ENCODE results near the gene NUDT16L1. TPM values are rescaled to one million over a fixed set of nuclear protein-coding genes. Genes with fewer than 3 reads are reported as not detected.

NUDT16L1 gene
- total and polyA plus RNA-seq, 2 donors (not counting 1 experiment from before 2014, with no cell fraction given): 14.0 to 21.5 TPM

DNA sequence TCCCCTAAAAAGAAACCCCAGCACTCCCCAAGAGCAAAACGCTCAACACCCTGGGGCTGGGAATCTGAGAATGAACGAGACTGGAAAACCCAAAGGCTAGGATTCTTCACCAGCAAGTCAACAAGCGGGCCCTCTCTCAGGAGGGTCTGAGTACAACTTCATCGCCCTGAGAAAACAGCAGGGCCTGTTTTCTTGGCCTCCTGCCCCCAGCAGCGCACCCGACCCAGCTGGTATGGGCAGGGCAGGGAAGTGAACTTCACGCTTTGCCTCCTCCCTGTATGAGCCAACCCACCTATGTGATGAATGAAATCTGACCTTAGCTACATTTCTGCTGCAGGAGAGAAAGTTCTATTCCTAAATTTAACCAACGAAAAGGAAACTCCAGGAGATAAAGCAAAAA is 11.1 kb downstream of the NUDT16L1 start:
- Histone ChIP-seq H3K4me2 (ENCODE audit: extremely low read depth, insufficient read depth, low read length) (no peak overlapping the region), H3K79me2 (ENCODE audit: control insufficient read depth, insufficient read depth, low read length) (no peaks in the 10 kb centered on the region), H3K9me3 (ENCODE audit: control insufficient read depth, insufficient read depth, low read depth, low read length) (no peaks in the 10 kb centered on the region), H3K4me1 (ENCODE audit: control insufficient read depth, extremely low read depth, insufficient read depth, low read length) (no peaks in the 10 kb centered on the region), H3K27ac (ENCODE audit: insufficient read depth, low read length) (no peak overlapping the region), H3K36me3 (ENCODE audit: control insufficient read depth, insufficient read depth, low read length) (peaks cover 16% of the 10 kb centered on the region), H3K9ac (ENCODE audit: insufficient read depth, low read length) (no peak overlapping the region), H2AFZ (ENCODE audit: low read length) (no peak overlapping the region), H3K4me3 (replicated peaks in 1 of 4; ENCODE audit: control extremely low read depth in 1 of 4, insufficient read depth in 1 of 4, low read depth in 3 of 4, low read length in 4 of 4) (no peak overlapping the region), H4K20me1 (ENCODE audit: control insufficient read depth, extremely low read depth, insufficient read depth, low read length) (no peaks in the 10 kb centered on the region), H3K27me3 (ENCODE audit: control insufficient read depth, insufficient read depth, low read length) (no peaks in the 10 kb centered on the region)
- no peak for TF ChIP-seq EZH2 (IDR thresholded peaks at IDR 0.05; ENCODE audit: low read length, missing control alignments)
- TF ChIP-seq, protein P1, sequence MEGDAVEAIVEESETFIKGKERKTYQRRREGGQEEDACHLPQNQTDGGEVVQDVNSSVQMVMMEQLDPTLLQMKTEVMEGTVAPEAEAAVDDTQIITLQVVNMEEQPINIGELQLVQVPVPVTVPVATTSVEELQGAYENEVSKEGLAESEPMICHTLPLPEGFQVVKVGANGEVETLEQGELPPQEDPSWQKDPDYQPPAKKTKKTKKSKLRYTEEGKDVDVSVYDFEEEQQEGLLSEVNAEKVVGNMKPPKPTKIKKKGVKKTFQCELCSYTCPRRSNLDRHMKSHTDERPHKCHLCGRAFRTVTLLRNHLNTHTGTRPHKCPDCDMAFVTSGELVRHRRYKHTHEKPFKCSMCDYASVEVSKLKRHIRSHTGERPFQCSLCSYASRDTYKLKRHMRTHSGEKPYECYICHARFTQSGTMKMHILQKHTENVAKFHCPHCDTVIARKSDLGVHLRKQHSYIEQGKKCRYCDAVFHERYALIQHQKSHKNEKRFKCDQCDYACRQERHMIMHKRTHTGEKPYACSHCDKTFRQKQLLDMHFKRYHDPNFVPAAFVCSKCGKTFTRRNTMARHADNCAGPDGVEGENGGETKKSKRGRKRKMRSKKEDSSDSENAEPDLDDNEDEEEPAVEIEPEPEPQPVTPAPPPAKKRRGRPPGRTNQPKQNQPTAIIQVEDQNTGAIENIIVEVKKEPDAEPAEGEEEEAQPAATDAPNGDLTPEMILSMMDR (conservative IDR thresholded peaks at IDR 0.05 in 1 of 2, IDR thresholded peaks at IDR 0.05 in 1 of 2; ENCODE audit: low read depth in 1 of 2, low read length in 2 of 2): no peak
- DNase-seq (ENCODE audit: low read depth in 2 of 2): no peak

DNA sequence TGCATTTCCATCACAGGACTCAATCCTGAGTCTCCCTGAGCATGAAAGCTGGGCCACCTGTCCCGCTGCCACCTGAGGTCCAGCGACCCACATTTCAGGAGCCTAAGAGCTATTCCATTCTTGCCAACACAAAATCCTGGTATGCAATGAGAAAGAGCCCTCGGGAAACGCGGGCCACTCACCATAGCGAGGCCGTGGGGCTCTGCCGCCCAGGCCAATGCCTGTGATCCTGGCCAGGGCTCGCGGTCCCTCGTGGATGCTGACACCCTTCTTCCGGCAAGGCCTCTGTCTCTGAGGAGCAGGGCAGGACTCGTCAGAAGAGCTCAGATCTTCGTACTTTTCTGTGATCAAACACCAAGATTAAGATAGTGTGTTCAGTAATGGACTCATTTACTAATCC is 11.6 kb downstream of the NUDT16L1 start:
- TF ChIP-seq EZH2 (IDR thresholded peaks at IDR 0.05; ENCODE audit: low read length, missing control alignments): no peak
- no peak for DNase-seq (ENCODE audit: low read depth in 2 of 2)

DNA sequence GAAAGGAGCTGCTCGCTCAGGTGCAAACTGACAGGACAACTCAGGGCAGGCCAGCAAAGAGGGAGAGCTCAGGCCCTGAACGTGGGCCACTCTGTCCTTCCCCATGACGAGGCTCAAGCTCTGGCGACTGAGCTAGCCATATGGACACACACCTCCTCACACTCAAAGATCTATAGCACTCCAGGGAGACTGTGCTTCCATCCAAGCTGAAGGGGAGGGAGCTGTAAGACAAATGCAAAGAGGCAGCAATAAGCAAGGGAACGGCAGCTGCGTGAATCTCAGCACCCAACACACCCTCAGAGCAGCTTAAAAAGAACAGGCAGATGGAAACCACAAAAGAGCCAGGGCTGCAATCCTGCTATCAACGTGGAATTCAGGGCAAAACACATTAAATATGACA is 13.5 kb downstream of the NUDT16L1 start:
- Histone ChIP-seq H3K36me3 (ENCODE audit: control insufficient read depth, insufficient read depth, low read length) (peaks cover 4% of the 10 kb centered on the region), H4K20me1 (ENCODE audit: control insufficient read depth, extremely low read depth, insufficient read depth, low read length) (no peaks in the 10 kb centered on the region), H3K9me3 (ENCODE audit: control insufficient read depth, insufficient read depth, low read depth, low read length) (no peaks in the 10 kb centered on the region), H3K27me3 (ENCODE audit: control insufficient read depth, insufficient read depth, low read length) (no peaks in the 10 kb centered on the region), H3K4me3 (replicated peaks in 1 of 4; ENCODE audit: control extremely low read depth in 1 of 4, insufficient read depth in 1 of 4, low read depth in 3 of 4, low read length in 4 of 4) (no peak overlapping the region), H2AFZ (ENCODE audit: low read length) (no peak overlapping the region), H3K27ac (ENCODE audit: insufficient read depth, low read length) (no peak overlapping the region), H3K79me2 (ENCODE audit: control insufficient read depth, insufficient read depth, low read length) (no peaks in the 10 kb centered on the region), H3K4me1 (ENCODE audit: control insufficient read depth, extremely low read depth, insufficient read depth, low read length) (no peaks in the 10 kb centered on the region), H3K4me2 (ENCODE audit: extremely low read depth, insufficient read depth, low read length) (no peak overlapping the region), H3K9ac (ENCODE audit: insufficient read depth, low read length) (no peak overlapping the region)
- no peak for TF ChIP-seq EZH2 (IDR thresholded peaks at IDR 0.05; ENCODE audit: low read length, missing control alignments)
- TF ChIP-seq, protein P1 (conservative IDR thresholded peaks at IDR 0.05 in 1 of 2, IDR thresholded peaks at IDR 0.05 in 1 of 2; ENCODE audit: low read depth in 1 of 2, low read length in 2 of 2): no peak
- DNase-seq (ENCODE audit: low read depth in 2 of 2): no peak

More for the DNA sequence above, 11.6 kb downstream of the NUDT16L1 start:
- no peaks in the 10 kb centered on the region for H3K9me3 ChIP-seq (ENCODE audit: control insufficient read depth, insufficient read depth, low read depth, low read length)
- no peak overlapping the region for H3K9ac ChIP-seq (ENCODE audit: insufficient read depth, low read length)
- H3K4me3 ChIP-seq (replicated peaks in 1 of 4; ENCODE audit: control extremely low read depth in 1 of 4, insufficient read depth in 1 of 4, low read depth in 3 of 4, low read length in 4 of 4): no peak overlapping the region
- H3K36me3 ChIP-seq (ENCODE audit: control insufficient read depth, insufficient read depth, low read length): peaks cover 16% of the 10 kb centered on the region
- H3K4me2 ChIP-seq (ENCODE audit: extremely low read depth, insufficient read depth, low read length): no peak overlapping the region
- no peaks in the 10 kb centered on the region for H4K20me1 ChIP-seq (ENCODE audit: control insufficient read depth, extremely low read depth, insufficient read depth, low read length)
- H3K4me1 ChIP-seq (ENCODE audit: control insufficient read depth, extremely low read depth, insufficient read depth, low read length): no peaks in the 10 kb centered on the region
- H3K79me2 ChIP-seq (ENCODE audit: control insufficient read depth, insufficient read depth, low read length): no peaks in the 10 kb centered on the region
- H2AFZ ChIP-seq (ENCODE audit: low read length): no peak overlapping the region
- no peak overlapping the region for H3K27ac ChIP-seq (ENCODE audit: insufficient read depth, low read length)
- no peaks in the 10 kb centered on the region for H3K27me3 ChIP-seq (ENCODE audit: control insufficient read depth, insufficient read depth, low read length)

All from fibroblast of lung (primary cell).